GM18519 (cell line): ENCODE measurements around the gene KRTCAP2.
"Not testable (repeated sequence)": the region's sequence is repeated elsewhere in the genome, so short reads cannot be mapped to it uniquely, and the experiment has no call there.

Experiments
- ATAC-seq: cut with Tn5 transposase; IDR thresholded peaks from one replicate; pipeline ENCODE4 v1.9.1; 2021; ENCODE audit warnings: mild to moderate bottlenecking, moderate library complexity; ENCODE audit not compliant: unreplicated experiment, low FRiP score

KRTCAP2 gene

DNA sequence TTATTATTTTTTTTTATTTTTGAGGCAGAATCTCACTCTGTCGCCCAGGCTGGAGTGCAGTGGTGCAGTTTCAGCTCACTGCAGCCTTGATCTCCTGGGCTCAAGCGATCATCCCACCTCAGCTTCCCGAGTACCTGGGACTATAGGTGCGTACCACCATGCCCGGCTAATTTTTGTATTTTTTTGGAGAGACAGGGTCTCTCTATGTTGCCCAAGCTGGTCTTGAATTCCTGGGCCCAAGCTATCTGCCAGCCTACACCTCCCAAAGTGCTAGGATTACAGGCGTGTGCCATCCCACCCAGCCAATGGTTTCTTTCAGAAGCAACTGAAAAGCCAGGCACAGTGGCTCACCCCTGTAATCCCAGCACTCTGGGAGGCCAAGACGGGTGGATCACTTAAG, 2.3 kb downstream of the KRTCAP2 start:
- no peak for ATAC-seq

DNA sequence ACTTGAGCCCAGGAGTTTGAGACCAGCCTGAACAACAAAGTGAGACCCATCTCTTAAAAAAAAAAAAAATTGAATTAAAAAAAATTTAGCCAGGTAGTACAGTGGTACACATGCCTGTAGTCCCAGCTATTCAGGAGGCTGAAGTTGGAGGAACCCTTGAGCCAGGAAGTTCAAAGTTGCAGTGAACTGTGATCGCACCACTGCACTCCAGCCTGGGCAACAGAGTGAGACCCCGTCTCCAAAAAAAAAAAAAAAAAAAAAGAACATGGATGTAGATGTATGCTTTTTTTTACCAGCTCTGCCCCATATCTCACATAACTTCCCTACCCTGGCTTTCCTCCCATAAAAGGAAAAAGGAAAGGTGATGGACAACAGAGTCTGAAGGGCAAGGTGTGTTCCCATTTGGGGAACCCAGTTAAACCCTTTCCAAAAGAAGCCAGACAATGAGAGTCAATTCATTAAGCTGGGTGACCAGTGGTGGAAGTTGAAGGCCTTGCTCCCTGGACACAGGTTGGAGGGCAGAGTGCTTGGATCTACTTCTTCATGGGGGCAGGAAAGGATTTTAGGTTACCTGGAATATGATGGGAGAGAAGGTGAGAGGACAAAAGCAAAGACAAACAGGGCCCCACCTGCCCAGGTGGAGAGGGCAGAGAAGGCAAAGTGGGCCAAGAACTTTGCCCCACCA, 2.9 kb downstream of the KRTCAP2 start:
- no peak for ATAC-seq

GRCh38 chr1:155169541-155169940, 3.6 kb downstream of the KRTCAP2 start:
- no peak for ATAC-seq

- ATAC-seq, result no peak
Measured at GRCh38 chr1:155168456-155169210, 4.5 kb downstream of the KRTCAP2 start.

GRCh38 chr1:155168105-155168445, 5.0 kb downstream of the KRTCAP2 start:
- not testable (repeated sequence) for ATAC-seq

DNA sequence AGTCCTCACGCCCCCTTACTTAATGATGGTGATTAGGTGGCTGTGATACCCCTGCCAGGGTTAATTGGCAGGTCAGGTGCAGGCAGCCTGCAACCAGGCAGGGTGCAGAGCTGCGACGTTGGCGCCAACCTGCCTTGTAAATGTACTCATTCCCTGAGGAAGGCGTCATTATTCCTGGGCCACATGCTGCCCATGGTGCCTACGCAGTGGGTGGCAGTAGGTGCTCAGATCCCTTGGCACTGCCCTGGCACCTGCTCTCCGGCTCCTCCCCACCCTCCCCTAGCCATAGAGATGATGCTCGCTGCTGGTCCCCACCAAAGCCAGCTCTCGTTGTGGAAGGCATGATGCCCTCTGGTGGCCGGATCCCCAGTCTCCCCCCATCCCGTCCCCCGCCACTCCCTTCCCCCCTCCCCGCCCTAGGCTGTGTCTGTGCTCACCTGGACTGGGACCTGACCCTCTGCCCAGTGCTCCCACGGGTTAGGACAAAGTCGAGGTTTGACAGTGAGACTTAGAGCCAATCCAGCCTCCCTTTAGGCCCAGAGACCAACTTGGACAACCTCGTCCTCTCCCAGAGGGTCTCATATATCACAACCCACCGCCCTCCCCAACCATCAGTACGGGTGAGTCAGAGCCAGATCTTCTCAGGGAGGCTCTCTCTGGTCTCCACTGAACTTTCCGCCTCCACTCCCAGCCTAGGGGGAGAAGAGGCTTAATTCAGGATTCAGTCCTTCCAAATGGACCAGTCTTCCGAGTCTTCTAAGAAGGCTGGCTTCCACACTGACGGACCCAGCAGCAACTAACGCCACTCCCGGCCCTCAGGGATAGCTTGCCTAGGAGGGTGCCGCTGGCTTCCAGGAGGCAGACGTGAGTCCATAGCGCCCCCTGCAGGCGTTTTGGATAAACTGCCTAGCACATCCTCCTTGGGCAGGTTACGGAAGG, 5.7 kb downstream of the KRTCAP2 start:
- no peak for ATAC-seq

GRCh38 chr1:155166471-155167165, 6.5 kb downstream of the KRTCAP2 start:
- no peak for ATAC-seq

- no peak for ATAC-seq
Measured at GRCh38 chr1:155166051-155166470, 7.0 kb downstream of the KRTCAP2 start.

GRCh38 chr1:155164625-155165024, 8.5 kb downstream of the KRTCAP2 start:
- ATAC-seq, result not testable (repeated sequence)

DNA sequence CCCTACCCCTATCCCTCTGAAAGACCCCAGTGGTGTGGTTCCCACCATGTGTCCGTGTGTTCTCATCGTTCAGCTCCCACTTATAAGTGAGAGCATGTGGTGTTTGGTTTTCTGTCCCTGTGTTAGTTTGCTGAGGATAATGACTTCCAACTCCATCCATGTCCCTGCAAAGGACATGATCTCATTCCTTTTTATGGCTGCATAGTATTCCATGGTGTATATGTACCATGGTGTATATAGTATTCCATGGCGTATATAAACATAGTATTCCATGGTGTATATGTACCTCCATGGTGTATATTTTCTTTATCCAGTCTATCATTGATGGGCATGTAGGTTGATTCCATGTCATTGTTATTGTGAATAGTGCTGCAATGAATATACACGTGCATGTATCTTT, 9.3 kb downstream of the KRTCAP2 start:
- not testable (repeated sequence) for ATAC-seq

- not testable (repeated sequence) for ATAC-seq
Measured at GRCh38 chr1:155162631-155163030, 10.5 kb downstream of the KRTCAP2 start.

DNA sequence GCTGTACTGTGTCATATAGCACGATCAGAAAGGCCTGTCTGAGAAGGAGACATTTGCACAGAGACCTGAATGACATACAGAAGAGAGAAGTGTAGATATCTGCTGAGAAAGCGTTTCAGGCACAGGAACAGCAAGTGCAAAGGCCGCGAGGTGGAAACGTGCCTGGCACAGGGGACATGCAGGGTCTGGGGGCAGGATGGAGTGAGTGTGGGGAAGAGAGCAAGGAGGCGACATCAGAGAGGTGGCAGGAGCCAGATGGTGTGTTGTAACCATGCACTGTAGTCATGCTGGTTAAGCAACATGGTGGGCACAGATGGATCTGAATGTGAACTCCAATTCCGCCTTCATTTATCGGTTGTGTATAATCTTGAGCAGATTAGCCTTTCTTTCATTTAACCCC, 13.0 kb downstream of the KRTCAP2 start:
- ATAC-seq, result no peak

DNA sequence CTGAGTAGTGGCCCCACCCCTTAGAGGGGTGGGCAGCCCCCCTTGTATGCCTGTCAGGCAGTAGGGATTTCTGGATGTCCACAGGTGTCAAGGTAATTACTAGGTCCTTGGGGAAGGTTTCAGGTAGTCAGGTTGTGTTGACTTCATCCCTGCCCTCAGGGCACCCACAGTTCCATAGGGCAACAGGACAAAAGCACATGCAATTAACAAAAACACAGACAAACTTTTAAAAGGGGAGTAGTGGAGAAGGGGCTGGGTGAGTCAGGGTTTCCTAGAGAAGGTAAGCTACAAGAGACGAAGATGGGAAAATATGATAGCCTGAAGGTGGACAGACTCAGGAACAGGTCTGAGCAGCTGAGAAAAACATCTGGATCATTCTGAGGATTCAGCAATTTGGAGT, 14.1 kb downstream of the KRTCAP2 start:
- ATAC-seq, result no peak

- ATAC-seq, result not testable (repeated sequence)
Measured at GRCh38 chr1:155155996-155156643, 17.0 kb downstream of the KRTCAP2 start.

GRCh38 chr1:155145491-155145890, 27.6 kb downstream of the KRTCAP2 start:
- no peak for ATAC-seq

GRCh38 chr1:155141749-155142148, 31.4 kb downstream of the KRTCAP2 start:
- no peak for ATAC-seq

GRCh38 chr1:155140630-155140953, 32.5 kb downstream of the KRTCAP2 start:
- ATAC-seq, result no peak

- ATAC-seq, result peak; percentile 48
Measured at GRCh38 chr1:155139895-155140629, 33.0 kb downstream of the KRTCAP2 start, which contains the start of gene DPM3. TSS of gene DPM3 (minus strand) at chr1:155140531. CDS start at chr1:155140240, 291 bp downstream.
